GM21619 (cell line): ENCODE measurements around the gene TMEM117.
A peak's percentile ranks its signal among the peaks of the same experiment; 100 is the strongest.
"Not testable (repeated sequence)": the region's sequence is repeated elsewhere in the genome, so short reads cannot be mapped to it uniquely, and the experiment has no call there.

Experiments
- ATAC-seq: cut with Tn5 transposase; IDR thresholded peaks from one replicate; pipeline ENCODE4 v1.9.1; 2021; ENCODE audit not compliant: unreplicated experiment

The TMEM117 gene

GRCh38 chr12:44369998-44370397, 534.1 kb downstream of the TMEM117 start:
- no peak for ATAC-seq

DNA sequence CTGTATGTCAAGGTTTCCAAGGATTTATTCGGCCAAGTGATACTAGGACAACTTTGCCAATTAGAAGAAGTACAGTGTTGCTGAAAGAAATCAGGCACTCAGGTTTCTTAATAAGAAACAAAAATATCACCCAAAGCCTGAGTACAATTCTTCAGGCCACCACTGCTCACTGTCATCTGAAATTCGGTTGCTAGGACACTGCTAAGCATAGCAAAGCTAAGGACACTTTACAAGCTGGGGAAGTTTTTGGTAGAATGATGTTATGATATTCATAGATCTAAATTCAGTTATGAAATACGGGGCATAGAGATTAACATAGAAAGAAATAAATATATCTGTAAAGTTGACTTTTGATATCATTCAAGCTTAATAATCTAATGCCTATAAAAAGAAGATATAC, 535.1 kb downstream of the TMEM117 start:
- ATAC-seq, result no peak

GRCh38 chr12:44372259-44372658, 536.4 kb downstream of the TMEM117 start:
- no peak for ATAC-seq

GRCh38 chr12:44375694-44376093, 539.8 kb downstream of the TMEM117 start:
- peak; percentile 77 for ATAC-seq

DNA sequence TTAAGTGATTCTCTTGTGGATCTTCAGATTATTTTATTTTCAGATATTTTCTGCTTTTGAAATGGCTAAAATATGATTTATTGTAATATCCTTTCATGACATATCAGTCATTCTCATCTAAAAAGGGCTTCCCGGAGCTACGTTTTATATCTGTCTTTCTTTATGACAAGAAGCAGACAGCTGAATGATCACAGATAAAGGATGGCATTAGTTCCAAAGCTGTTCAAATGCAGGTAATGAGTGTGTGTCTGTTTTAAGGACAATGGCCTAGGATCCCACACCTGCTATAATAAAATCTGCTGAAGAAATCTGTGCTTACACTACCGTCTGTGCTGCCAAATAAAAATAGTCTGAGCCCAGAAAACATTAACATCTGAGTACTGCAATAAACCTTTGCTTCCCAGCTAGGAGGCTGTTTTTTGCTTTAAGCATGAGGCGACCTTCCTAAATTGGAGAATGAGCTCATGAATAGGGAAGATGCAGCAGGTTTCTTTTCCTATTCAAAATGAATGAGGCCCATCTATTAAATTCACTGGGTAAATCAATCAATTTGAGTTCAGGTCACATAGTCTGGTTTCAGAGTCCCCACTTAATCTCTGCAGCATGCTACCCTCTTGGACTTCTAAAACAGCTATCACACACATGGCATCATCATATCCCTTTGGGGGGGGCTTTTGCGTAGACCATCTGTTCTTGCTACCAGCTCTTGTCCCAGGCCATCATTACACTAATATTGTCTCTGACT, 541.7 kb downstream of the TMEM117 start:
- ATAC-seq, result no peak

GRCh38 chr12:44379113-44379512, 543.2 kb downstream of the TMEM117 start:
- ATAC-seq, result not testable (repeated sequence)

DNA sequence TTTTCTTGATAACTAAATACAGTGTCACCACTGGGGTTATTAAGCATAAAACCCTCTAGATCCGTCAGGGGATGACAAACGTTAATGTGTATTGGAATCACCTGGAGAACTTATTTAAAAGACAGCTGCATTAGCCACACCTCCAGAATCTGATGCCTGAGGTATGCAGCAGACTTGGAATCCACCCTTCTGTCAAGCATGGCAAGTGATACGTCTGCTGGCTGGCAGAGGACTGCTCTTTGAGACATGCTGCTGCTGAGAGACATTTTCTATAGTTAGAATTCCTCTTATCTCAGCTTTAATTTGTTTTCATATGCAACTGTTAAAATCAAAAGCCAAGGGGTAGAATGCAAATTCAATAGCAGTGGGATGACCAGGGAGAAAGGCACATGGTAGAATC, 544.0 kb downstream of the TMEM117 start:
- ATAC-seq, result no peak

DNA sequence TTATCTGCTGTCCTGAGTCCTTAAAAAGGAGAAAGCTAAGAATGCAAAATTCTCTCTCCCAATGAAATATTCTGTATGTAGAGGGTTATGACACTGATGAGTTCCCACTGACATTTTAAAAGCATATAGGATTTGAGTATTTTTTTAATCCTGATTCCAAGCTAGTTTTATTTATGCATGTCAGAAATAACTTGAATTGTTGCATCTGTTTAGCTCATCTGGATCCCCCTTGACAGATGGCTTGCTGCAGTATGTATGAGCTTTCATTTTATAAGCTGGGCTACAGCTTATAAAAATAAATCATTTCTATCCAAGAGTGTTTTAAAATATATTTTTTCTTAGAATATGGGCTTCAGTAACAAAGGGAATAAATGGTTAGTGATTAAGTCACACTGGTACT, 545.0 kb downstream of the TMEM117 start:
- no peak for ATAC-seq

DNA sequence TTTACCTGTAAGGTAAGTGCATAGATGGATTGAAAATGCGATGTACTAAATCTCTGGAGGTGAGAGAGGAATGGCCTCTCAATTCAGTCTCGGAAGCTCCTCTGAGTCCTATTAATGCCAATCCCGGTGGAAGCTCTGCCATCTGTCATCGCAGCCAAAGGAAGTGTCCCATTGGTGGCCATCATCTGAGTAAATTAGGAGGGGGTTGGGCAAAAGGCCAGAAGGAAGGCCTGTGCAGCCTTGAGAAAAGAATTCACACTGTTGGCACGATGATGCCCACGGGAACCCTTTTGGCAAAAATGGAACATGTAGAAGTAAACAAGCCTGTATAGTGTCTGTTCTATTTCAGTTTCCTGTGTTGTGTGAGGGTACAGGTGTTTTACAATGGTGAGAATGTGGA, 545.5 kb downstream of the TMEM117 start:
- ATAC-seq, result no peak

DNA sequence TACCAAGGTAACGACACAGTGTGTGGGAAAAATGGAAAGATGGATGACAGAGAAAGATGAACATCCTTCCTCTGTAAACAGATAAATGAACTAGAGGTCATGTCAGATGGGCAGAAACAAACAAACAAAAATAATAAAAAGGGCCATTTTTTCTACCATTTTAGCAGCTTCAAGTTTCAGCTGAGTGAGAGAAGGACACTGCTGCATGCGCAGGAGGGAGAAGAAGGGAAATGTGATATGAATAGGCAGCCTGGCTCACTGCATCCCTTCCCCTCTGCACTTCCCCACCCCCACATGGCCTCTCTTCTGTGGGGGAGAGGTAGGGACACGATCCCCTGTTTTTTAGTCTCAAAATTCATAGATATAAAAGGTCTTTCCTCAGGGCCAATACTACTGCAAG, 548.3 kb downstream of the TMEM117 start:
- ATAC-seq, result no peak

DNA sequence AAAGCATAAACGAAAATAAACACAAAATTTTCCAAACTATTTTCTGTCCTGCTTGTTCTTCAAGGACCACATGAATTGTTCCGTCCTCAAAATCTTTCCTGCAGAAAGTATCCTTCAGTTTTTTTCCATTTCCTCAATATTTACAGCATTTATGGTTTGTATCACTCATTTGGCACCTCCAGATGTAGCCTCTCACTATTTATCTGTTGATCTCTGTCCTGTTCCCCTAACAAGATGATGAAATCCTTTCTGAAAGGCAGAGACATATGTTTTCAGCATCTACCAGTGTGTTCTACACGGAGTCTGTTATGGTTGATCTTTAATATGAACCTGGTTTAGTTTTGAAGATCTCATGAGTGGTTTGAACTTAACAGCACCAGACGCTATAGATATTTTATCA, 550.1 kb downstream of the TMEM117 start:
- no peak for ATAC-seq

DNA sequence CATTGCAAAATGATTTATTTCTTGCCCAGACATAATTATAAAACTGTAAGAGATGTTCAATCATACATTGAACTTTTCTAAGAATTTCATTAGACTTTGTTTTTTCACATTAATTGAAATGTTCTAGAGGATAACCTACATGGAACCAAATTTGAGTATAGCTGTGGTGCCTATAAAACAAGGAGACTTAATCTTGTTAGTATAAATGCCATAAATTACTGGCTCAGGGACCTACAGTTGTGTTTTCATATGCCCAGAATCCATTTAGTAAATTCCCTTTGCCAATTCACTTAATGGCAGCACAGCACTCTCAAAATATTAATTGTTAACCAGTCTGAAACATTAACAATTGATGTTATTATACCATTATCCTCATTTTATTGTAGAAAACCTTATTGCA, 551.7 kb downstream of the TMEM117 start:
- ATAC-seq, result no peak

GRCh38 chr12:44389038-44389437, 553.2 kb downstream of the TMEM117 start:
- ATAC-seq, result no peak

DNA sequence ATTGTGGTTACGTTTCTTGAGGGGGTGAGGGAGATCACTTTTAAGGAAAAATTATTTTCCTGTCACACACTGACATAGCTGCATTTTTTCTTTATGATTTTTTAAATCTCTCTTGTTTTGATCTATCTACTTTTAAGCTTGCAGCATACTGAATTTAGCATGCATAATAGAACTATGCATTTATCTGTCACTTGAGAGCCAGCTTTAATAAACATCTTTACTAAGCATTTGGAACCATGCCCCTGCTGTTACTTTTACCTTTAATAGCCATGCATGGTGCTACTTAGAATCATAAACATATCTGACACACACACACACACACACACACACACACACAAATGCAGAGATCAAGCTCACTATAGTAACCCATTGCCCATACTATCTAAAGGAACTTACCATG, 554.0 kb downstream of the TMEM117 start:
- no peak for ATAC-seq

DNA sequence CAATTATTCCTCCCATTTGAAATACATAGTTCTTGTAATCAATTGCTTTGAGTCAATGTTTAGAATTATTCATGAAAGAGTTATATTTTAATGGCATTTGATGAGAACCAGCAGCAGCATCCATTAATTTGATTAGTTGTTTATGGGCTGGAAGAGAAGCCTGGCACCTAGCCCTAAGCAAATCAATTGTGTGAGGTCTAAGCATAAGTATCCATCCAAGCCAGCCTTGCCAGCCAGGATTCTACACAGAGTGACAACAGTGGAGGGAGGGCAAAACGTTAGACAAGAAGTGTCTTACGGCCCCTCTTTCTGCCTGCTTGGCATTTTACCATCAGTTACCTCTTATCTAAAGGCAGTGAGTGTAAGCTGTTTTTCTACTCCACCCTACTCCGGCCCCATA, 561.8 kb downstream of the TMEM117 start:
- ATAC-seq, result no peak

- ATAC-seq, result no peak
Observed at GRCh38 chr12:44403185-44403584, 567.3 kb downstream of the TMEM117 start.

DNA sequence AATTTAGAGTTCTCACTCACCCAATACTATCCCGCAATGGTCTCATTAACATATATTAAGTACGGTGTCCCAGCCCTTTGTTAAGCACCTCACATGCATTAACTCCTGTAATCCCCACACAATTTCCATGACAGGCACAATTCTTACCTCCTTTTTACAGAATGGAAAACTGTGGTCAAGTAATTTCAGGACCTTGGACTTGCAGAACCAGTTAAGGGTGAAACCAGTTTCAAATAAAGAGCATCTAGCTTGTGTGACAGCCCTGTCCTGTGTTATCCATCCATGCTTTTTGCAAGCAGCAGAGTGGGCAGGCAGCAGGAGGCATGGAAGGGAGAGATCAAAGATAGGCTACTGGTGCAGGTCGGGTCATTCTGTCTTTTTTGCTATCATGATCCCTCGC, 569.4 kb downstream of the TMEM117 start:
- ATAC-seq, result no peak

GRCh38 chr12:44422559-44422958, 586.7 kb downstream of the TMEM117 start:
- no peak for ATAC-seq

DNA sequence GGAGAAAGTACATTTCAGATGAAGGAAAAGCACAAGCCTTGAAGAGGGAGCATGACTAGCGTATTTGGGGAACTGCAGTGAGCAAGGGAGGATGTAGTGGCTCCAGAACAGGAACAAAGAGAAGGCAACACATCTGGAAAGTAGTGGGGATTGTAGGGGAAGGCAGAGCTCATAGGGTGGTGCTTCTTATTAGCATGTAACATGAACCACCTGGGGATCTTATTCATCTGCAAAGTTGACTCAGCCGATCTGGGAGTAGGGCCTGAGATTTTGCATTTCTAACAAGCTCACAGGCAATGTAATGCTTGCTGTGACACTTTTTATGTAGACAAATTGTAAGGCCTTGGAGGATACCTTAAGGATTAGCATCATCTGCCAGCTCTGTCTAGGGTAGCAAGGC, 592.9 kb downstream of the TMEM117 start:
- ATAC-seq, result no peak

DNA sequence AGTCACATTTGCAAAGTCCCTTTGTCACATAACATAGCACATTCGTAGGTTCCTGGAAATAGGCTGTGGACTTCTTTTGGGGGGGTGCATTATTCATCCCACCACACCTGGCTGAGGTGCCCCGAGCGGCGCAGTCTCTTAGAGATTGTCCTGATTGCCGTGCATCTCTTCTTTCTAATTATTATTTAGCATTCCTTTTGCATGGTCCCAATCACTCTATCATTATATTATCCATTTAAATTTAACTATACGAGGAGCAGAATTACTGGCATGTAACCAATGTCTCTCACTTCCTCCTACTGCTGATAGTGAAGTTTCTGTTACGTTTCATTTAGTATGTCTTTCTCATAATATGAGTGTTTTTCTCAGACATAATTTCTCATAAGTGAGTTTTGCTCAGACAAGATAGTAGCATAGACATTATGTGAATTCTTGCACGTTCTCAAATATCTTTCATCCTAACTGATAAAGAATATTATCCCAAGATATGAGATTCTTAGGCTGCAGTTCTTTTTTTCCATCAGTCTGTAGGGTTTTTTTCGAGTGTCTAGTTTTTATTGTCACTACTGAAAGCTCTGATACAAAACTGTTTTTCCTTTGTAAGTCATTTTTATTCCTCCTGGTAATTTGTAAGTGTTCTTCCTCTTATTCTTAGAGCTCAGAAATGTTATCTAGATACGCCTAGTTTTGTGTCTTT, 595.9 kb downstream of the TMEM117 start:
- ATAC-seq, result peak; percentile 80

DNA sequence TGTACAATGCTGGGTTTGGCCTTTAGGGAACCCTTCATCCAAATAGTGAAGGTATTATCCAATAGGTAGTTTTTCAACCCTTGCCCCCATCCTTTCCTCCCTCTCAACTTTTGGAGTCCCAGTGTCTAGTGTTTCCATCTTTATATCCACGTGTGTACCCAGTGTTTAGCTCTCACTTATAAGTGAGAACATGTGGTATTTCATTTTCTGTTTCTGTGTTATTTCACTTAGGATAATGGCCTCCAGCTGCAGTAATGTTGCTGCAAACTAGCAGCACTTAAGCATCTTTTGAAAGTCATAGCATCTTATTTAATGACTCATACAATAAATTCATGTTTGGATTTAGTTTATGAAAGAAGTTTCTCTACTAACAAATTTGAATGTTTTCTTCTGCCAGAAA, 597.8 kb downstream of the TMEM117 start:
- no peak for ATAC-seq

- no peak for ATAC-seq
Observed at GRCh38 chr12:44436756-44437155, 600.9 kb downstream of the TMEM117 start.
